Ishikawa (cell line): ENCODE data around the gene ACKR3.

Experiments
- CEBPB ChIP-seq: IDR thresholded peaks from 2 replicates; pipeline ENCODE4 v1.6.1; 2012
- CREB1 ChIP-seq: IDR thresholded peaks from 2 replicates; pipeline ENCODE4 v1.6.1; 2012; ENCODE audit warnings: low read depth
- EGR1 ChIP-seq: IDR thresholded peaks from 2 replicates; pipeline ENCODE4 v1.6.1; 2012
- EP300 ChIP-seq: IDR thresholded peaks from 2 replicates; pipeline ENCODE4 v1.6.1; 2012; ENCODE audit warnings: borderline replicate concordance
- FOXM1 ChIP-seq: IDR thresholded peaks from 2 replicates; pipeline ENCODE4 v1.6.1; 2012; ENCODE audit warnings: low read depth, borderline replicate concordance
- MAX ChIP-seq: IDR thresholded peaks from 2 replicates; pipeline ENCODE4 v1.6.1; 2012
- NFIC ChIP-seq: IDR thresholded peaks from 2 replicates; pipeline ENCODE4 v1.6.1; 2012
- RAD21 ChIP-seq: IDR thresholded peaks from 2 replicates; pipeline ENCODE4 v1.6.1; 2012; ENCODE audit warnings: low read depth
- REST ChIP-seq: IDR thresholded peaks from 2 replicates; pipeline ENCODE4 v1.6.1; 2012; ENCODE audit warnings: low read depth, mild to moderate bottlenecking
- TAF1 ChIP-seq: IDR thresholded peaks from 2 replicates; pipeline ENCODE4 v1.6.1; 2012; ENCODE audit warnings: low read depth, mild to moderate bottlenecking
- TCF12 ChIP-seq: IDR thresholded peaks from 2 replicates; pipeline ENCODE4 v1.6.1; 2012; ENCODE audit warnings: low read depth
- TEAD4 ChIP-seq: IDR thresholded peaks from 2 replicates; pipeline ENCODE4 v1.6.1; 2012
- USF1 ChIP-seq: IDR thresholded peaks from 2 replicates; pipeline ENCODE4 v1.6.1; 2012
- YY1 ChIP-seq: IDR thresholded peaks from 2 replicates; pipeline ENCODE4 v1.6.1; 2012; ENCODE audit warnings: low read depth
- ZBTB7A ChIP-seq: IDR thresholded peaks from 2 replicates; pipeline ENCODE4 v1.6.1; 2012; ENCODE audit warnings: low read depth

The ACKR3 gene

GRCh38 chr2:236527159-236527630, 42.4 kb upstream of the ACKR3 start:
- TF ChIP-seq CREB1 (no peak), YY1 (no peak), RAD21 (no peak), TCF12 (no peak), MAX (no peak), EGR1 (no peak), FOXM1 (no peak), CEBPB (no peak), TAF1 (no peak), TEAD4 (no peak), REST (no peak), EP300 (no peak), ZBTB7A (no peak), NFIC (no peak), USF1 (no peak)

- TF ChIP-seq USF1: no peak
- TF ChIP-seq YY1: no peak
- TF ChIP-seq EP300: no peak
- TF ChIP-seq TAF1: no peak
- no peak for TF ChIP-seq RAD21
- TF ChIP-seq MAX: no peak
- TF ChIP-seq CEBPB: no peak
- TF ChIP-seq FOXM1: no peak
- TF ChIP-seq NFIC: no peak
- TF ChIP-seq REST: no peak
- TF ChIP-seq TCF12: no peak
- no peak for TF ChIP-seq CREB1
- TF ChIP-seq TEAD4: no peak
Observed at GRCh38 chr2:236529606-236530005, 40.0 kb upstream of the ACKR3 start.

GRCh38 chr2:236530512-236530911, 39.1 kb upstream of the ACKR3 start:
- no peak for TF ChIP-seq CREB1
- TF ChIP-seq EGR1: no peak
- TF ChIP-seq FOXM1: no peak
- no peak for TF ChIP-seq ZBTB7A
- TF ChIP-seq TEAD4: no peak
- TF ChIP-seq CEBPB: no peak
- no peak for TF ChIP-seq YY1
- TF ChIP-seq RAD21: no peak
- TF ChIP-seq MAX: no peak
- no peak for TF ChIP-seq USF1
- TF ChIP-seq TAF1: no peak
- no peak for TF ChIP-seq TCF12
- no peak for TF ChIP-seq EP300
- TF ChIP-seq REST: no peak
- no peak for TF ChIP-seq NFIC

- TF ChIP-seq TCF12 (no peak), EGR1 (no peak), FOXM1 (no peak), CREB1 (no peak), EP300 (no peak), ZBTB7A (no peak), YY1 (no peak), RAD21 (no peak), CEBPB (no peak), TAF1 (no peak), NFIC (no peak), TEAD4 (no peak), REST (no peak), MAX (no peak), USF1 (no peak)
Observed at GRCh38 chr2:236531195-236531594, 38.4 kb upstream of the ACKR3 start.
